HL-60 (cell line): ENCODE data around the gene MDP1.

Experiments used
- CTCF ChIP-seq: IDR thresholded peaks from one replicate; pipeline ENCODE4 v1.5.1; 2011; ENCODE audit warnings: low read length, control low read depth, inconsistent platforms; ENCODE audit not compliant: insufficient read depth
- GABPA ChIP-seq: IDR thresholded peaks from 2 replicates; pipeline ENCODE4 v1.6.1; 2012; ENCODE audit warnings: low read depth
- POLR2AphosphoS5 ChIP-seq: IDR thresholded peaks from 2 replicates; pipeline ENCODE4 v1.6.1; 2012; ENCODE audit warnings: low read depth
- SPI1 ChIP-seq: IDR thresholded peaks from 2 replicates; pipeline ENCODE4 v1.6.1; 2012; ENCODE audit warnings: low read depth, mild to moderate bottlenecking, borderline replicate concordance
- TF ChIP-seq, protein P1 (sequence below): IDR thresholded peaks from 2 replicates; pipeline ENCODE4 v1.6.1; 2012; ENCODE audit warnings: low read depth; ENCODE audit not compliant: insufficient replicate concordance

DNA sequence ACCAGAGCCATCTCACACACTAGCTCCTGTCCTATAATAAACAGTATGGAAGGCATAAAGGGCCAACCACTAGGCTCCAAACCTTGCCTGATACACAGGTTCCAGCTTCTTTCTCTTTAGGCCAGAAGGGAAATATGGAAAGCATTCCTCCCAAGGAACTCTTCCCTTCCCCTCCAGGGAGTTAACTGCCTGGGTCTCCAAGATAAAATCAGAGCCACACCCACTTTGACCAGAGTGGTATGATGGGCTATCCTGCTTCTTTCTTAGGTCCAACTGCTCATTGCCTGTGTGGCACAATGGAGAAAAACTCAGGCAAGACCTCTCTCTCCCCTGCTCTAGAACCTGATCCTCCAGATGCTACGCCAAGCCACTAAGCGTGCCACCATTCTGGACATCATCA is 8.2 kb downstream of the MDP1 start:
- TF ChIP-seq POLR2AphosphoS5 (no peak), CTCF (no peak), GABPA (no peak), SPI1 (no peak)
- TF ChIP-seq, protein P1, sequence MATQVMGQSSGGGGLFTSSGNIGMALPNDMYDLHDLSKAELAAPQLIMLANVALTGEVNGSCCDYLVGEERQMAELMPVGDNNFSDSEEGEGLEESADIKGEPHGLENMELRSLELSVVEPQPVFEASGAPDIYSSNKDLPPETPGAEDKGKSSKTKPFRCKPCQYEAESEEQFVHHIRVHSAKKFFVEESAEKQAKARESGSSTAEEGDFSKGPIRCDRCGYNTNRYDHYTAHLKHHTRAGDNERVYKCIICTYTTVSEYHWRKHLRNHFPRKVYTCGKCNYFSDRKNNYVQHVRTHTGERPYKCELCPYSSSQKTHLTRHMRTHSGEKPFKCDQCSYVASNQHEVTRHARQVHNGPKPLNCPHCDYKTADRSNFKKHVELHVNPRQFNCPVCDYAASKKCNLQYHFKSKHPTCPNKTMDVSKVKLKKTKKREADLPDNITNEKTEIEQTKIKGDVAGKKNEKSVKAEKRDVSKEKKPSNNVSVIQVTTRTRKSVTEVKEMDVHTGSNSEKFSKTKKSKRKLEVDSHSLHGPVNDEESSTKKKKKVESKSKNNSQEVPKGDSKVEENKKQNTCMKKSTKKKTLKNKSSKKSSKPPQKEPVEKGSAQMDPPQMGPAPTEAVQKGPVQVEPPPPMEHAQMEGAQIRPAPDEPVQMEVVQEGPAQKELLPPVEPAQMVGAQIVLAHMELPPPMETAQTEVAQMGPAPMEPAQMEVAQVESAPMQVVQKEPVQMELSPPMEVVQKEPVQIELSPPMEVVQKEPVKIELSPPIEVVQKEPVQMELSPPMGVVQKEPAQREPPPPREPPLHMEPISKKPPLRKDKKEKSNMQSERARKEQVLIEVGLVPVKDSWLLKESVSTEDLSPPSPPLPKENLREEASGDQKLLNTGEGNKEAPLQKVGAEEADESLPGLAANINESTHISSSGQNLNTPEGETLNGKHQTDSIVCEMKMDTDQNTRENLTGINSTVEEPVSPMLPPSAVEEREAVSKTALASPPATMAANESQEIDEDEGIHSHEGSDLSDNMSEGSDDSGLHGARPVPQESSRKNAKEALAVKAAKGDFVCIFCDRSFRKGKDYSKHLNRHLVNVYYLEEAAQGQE = no peak
